SH-SY5Y (cell line): Measurements from ENCODE around the gene MEGF6.

Source experiments
- GATA2 ChIP-seq: IDR thresholded peaks from 2 replicates; pipeline ENCODE4 v1.6.1; 2011; ENCODE audit warnings: mild to moderate bottlenecking, low read depth, low read length
- GATA3 ChIP-seq: IDR thresholded peaks from 2 replicates; pipeline ENCODE4 v1.6.1; 2011; ENCODE audit warnings: low read depth, mild to moderate bottlenecking, low read length, moderate library complexity

DNA sequence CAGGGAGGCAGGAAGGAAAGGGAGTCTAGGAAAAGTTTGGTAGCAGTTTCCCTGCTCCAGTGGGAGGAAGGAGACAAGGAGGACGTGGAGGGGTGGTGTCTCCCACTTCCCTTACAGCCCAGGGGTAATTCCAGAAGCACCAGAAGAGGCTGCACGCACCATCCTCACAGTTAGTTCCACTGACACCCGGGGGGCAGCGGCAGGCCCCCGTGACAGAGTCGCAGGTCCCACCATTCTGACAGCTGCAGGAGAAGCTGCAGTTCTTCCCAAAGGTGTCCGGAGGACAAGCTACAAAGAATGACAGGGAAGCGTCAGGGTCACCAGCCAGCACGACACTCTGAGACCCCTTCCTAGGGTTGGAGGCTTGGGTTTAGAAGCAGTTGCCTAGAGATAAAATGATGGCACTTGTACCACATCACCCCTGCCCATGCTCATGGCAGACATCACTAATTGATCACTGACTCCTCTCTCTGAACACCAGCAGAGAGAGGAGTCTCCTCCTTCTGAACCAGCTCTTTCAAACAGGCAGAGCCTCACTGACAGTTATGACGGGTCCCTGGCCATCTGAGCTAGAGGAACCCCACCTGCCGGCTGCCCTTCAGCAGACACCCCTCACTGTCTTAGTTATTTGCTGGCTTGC lies 103.6 kb downstream of the MEGF6 start:
- no peak for TF ChIP-seq GATA3
- TF ChIP-seq GATA2 = no peak
